IPS-11a (cell line): ENCODE results near the gene KIF12.

Experiments used
- H3K4me3 ChIP-seq: one replicate; pipeline ENCODE4 v1.5.1; 2013; ENCODE audit warnings: low read depth, low read length, control low read depth

Gene KIF12

GRCh38 chr9:114123031-114123977 lies 24.2 kb upstream of the KIF12 start:
- no peak overlapping the region for H3K4me3 ChIP-seq

- no peak overlapping the region for H3K4me3 ChIP-seq
These were observed 23.3 kb upstream of the KIF12 start for GRCh38 chr9:114122136-114123027.

DNA sequence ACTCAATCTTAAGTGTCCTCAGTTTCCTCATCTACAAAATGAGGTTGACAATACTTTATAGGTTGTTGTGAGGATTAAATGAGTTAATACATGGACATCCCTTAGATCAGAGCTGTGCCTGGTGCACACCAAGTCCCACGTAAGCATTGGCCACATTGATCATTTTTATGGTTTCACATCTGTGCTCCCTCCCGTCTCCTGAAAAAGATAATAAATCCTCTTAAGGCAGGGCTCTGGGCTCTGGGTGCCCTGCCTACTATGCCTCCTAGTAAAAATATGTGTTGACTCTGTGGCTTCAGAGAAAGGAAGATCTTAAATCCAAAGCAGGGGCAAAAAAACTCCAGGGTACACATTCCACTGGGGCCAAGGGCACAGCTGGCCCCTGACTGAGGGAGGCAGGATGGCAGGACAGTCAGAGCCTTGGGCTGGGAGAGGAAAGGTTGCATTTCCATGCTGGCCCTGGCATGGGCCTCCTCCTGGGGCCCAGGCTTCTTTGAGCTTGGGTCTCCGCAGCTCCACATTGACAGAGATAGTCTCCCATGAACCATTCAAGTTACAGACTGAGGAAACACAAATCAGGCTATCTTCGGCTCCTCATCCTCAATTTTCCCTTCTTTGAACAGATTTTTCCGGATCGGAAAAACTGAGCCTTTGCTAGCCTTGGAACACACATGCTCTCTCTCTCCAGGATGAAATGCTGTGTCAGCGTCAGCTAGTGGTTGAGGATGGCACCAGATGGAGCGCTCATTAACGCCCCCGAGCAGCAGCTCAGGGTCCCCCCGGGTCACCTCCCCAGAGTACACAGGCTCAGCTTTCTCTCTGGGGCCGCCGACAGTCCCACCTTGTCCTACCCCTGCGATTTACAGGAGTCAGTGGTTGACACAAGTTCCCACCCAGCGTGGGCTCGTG lies 22.4 kb upstream of the KIF12 start:
- H3K4me3 ChIP-seq, result no peak overlapping the region

- no peak overlapping the region for H3K4me3 ChIP-seq
These were observed 21.3 kb upstream of the KIF12 start for GRCh38 chr9:114120192-114121014.

- no peak overlapping the region for H3K4me3 ChIP-seq
These were observed 20.4 kb upstream of the KIF12 start for GRCh38 chr9:114119242-114120191.

GRCh38 chr9:114117996-114118830 lies 19.1 kb upstream of the KIF12 start:
- no peak overlapping the region for H3K4me3 ChIP-seq

- H3K4me3 ChIP-seq, result no peak overlapping the region
These were observed 18.5 kb upstream of the KIF12 start for GRCh38 chr9:114117614-114117995.

DNA sequence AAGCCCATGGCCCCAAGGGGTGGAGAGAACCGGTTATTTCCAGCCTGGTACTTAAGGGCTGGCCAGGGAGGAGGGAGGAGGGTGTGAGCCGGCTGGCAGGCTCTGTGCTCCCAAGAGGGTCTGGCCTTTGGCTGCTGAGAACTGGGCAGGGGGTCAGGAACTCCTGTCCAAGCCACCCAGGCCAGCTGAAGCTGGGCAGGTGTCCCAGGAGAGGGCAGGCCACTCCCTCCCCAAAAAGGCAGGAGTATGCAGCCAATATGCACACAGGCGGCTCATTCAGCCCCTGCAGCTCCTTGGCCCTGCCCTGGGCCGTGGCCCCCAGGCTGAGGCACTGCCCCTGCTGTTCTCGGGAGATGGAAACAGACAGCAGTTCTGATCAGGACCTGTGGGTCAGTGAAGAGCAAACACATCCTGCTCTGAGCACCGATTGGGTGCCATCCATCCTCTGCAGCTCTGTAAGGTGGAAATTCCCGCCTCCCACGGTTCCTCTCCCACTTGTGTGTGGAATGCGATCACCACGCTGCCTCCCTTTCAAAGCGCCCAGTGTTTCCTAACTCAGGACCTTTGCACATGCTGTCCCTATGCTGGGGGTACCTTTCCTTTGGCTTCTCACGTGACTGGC lies 17.1 kb upstream of the KIF12 start:
- no peak overlapping the region for H3K4me3 ChIP-seq

DNA sequence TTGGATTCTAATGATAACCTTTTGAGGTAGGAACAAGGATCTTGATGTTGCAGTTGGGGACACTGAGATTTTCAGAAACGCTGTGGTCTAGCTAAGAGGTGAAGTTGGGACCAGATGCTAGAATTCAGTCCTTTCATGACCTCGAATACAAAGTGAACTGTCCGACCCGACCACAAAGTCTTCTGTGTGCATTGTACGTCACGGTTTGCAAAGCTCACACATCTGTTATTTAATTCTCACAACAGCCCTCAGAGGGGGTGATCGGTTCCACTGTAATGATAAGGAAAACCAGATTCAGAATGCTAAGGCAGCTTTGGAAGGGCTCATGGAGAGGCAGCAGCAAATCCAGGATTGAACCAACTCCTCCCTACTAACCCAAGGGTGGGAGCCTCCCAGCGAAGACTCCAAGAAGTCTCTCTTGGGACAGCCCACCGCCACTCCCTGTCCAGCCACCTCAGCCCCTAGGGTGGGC lies 16.6 kb upstream of the KIF12 start:
- H3K4me3 ChIP-seq, result no peak overlapping the region

GRCh38 chr9:114114364-114114763 lies 15.3 kb upstream of the KIF12 start:
- H3K4me3 ChIP-seq, result no peak overlapping the region

GRCh38 chr9:114112778-114113584 lies 13.9 kb upstream of the KIF12 start:
- H3K4me3 ChIP-seq, result no peak overlapping the region

GRCh38 chr9:114112325-114112724 lies 13.2 kb upstream of the KIF12 start:
- no peak overlapping the region for H3K4me3 ChIP-seq

DNA sequence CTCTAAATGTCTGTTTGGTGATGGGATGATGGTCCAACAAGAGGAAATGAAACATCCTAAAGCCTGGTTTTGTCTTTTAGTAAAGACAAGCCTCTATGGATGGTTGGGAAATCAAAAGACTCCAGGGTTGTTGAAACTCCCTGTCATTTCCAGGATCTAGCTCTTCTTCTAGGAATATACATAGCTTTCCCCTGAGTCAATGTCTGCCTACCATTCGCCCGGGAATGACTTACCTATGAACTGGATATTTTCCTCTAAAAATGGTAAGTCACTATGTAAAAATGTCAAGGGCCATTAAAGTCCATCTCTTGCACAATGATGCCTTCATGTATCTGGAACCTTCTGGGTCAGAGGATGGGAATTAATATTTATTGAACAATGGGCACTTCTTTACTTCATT lies 11.1 kb upstream of the KIF12 start:
- no peak overlapping the region for H3K4me3 ChIP-seq

GRCh38 chr9:114109124-114109523 lies 10.0 kb upstream of the KIF12 start:
- H3K4me3 ChIP-seq, result no peak overlapping the region

- H3K4me3 ChIP-seq, result no peak overlapping the region
These were observed 9.1 kb upstream of the KIF12 start for GRCh38 chr9:114108016-114108833.
